Lower leg skin (tissue), 3 donors: Measurements from ENCODE around the gene NRXN3.

ENCODE experiments used
- CTCF ChIP-seq, 3 donors: fragments of 450-650 bp; IDR thresholded peaks; one replicate each; pipeline ENCODE4 v1.5.1; 2016; ENCODE audit warnings: antibody characterized with exemption in 3 of 3, mild to moderate bottlenecking in 3 of 3, moderate library complexity in 2 of 3
- POLR2A ChIP-seq, 2 donors: fragments of 450-650 bp; IDR thresholded peaks; one replicate each; pipeline ENCODE4 v1.6.1; 2016 to 2017; ENCODE audit warnings: antibody characterized with exemption in 2 of 2, mild to moderate bottlenecking in 1 of 2, moderate library complexity in 1 of 2

GRCh38 chr14:79281244-79282152 lies 1111.3 kb downstream of the NRXN3 start:
- TF ChIP-seq CTCF (IDR thresholded peaks at IDR 0.05) (no peak), POLR2A (IDR thresholded peaks at IDR 0.05) (no peak)
